Skin of body (tissue), 3 donors: Measurements from ENCODE around the gene ASCL3. TPM values are rescaled to one million over a fixed set of nuclear protein-coding genes. Genes with fewer than 3 reads are reported as not detected.
"Not testable (repeated sequence)": the region's sequence is repeated elsewhere in the genome, so short reads cannot be mapped to it uniquely, and the experiment has no call there.

Experiments
- DNase-seq: peaks from one replicate; lab custom pipeline; 2025; lab: John Stamatoyannopoulos, UW
- small RNA-seq: library from RNA; depleted of rRNA; stranded (forward); fragments of <200 nt; gene quantifications from one replicate; pipeline ENCODE3, GENCODE V24; 2014; ENCODE audit warnings: low replicate concordance
- total RNA-seq: library from RNA; depleted of rRNA; stranded (reverse); fragments of >200 nt; gene quantifications from one replicate; pipeline ENCODE4 v1.2.3, GENCODE V29; 2014

Gene ASCL3
- total RNA-seq, 1 donor from 2014 or later, result not detected

DNA sequence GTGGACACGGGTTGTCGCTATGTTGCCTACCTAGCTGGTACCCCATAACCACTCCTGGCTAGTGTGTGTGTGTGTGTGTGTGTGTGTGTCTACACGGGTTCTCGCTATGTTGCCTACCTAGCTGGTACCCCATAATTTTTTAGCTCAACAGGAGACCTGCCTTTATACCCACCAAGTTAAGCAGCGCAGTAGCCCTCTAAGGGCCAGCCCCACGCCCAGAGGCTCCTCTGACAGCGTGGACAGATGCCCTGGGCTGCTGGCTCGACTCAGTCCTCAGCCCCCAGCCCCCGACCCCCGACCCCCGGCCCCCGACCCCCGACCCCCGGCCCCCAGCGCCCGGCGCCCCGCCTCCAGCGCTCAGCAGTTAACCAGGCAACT is 32.2 kb downstream of the ASCL3 start:
- DNase-seq, result no peak

DNA sequence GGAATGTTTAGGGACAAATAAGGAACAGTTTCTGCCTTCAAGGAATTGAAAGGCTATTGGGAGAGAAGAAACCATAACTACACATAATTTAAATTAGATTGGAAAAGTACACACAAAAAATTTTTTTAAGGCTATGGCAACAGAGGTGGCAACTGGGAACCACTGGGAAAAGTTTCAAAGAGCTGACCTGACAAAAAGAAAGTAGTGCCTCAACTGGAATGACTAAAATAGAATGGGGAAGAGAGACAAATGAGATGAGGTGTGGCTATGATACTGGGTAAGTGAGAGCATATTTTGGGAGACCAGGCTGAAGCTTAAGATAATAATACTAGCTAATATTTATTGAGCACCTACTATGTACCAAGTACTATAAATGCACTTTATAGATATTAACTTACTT is 34.7 kb downstream of the ASCL3 start:
- DNase-seq, result no peak

GRCh38 chr11:8907116-8907515 is 35.7 kb downstream of the ASCL3 start:
- DNase-seq, result no peak

DNA sequence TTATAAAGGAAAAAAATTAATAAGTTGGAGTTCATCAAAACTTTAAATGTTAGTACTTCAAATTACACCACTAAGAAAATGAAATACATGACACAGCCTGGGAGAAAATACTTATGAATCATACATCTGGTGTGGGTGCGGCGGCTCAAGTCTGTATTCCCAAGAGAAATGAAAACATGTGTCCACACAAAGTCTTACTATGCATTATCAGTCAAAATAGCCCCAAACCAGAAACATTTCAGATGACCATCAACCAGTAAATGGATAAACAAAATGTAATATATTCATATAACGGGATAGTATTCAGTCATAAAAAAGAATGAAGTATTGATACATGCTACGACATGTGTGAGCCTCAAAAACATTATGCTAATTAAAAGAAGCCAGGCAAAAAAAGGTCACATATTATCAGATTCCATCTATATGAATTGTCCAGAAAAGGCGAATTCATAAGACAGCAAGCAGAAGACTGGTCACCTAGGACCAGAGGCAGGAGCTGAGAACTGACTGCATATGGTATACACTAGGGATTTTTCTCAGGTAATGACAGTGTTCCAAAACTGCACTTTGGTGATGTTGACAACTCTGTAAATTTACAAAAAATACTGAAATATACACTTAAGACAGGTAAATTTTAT is 37.2 kb downstream of the ASCL3 start:
- no peak for DNase-seq

DNA sequence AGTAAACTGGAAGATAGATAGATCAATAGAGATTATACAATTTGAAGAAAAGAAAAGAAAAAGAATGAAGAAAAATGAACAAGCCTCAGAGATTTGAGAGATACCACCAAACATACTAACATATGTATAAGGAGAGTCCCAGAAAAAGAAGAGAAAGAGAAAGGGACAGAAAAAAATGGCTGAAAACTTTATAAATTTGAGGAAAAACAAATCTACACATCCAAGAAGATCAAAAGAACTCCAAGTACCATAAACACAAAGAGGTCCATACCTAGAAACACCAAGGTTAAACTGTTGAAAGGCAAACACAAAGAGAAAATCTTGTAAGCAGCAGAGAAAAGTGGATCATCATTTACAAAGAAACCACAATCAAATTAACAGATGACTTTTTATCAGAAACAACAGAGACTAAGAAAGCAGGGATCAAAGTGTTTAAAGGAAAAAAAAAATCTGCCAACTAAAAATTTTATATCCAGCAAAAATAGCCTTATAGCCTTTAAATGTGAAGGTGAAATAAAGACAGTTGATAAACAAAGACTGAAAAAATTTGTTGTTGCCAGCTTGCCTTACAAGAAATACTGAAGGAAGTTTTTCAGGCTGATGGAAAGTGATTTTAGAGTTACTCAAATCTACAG is 43.6 kb downstream of the ASCL3 start:
- DNase-seq, result no peak

DNA sequence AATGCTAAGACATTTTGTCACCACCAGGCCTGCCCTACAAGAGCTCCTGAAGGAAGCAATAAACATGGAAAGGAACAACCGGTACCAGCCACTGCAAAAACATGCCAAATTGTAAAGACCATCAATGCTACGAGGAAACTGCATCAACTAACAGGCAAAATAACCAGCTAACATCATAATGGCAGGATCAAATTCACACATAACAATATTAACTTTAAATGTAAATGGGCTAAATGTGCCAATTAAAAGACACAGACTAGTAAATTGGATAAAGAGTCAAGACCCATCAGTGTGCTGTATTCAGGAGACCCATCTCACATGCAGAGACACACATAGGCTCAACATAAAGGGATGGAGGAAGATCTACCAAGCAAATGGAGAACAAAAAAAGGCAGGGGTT is 51.6 kb downstream of the ASCL3 start:
- not testable (repeated sequence) for DNase-seq

Small RNAs within 50 kb of the gene (small RNA-seq; reads per million reads assigned to genes)
- not detected for gene RF00019

Other genes starting within 250 kb of the ASCL3 start
- 12.1 TPM for gene AKIP1, start 31.8 kb downstream of the ASCL3 start, total RNA-seq
- not detected for gene C11orf16, start 10.1 kb downstream of the ASCL3 start, total RNA-seq
- 25.6 TPM for gene TMEM9B, start 21.4 kb upstream of the ASCL3 start, total RNA-seq
- 0.39 TPM for gene NRIP3, start 61.0 kb upstream of the ASCL3 start, total RNA-seq
- gene SCUBE2, start 148.6 kb upstream of the ASCL3 start, total RNA-seq, result 15.7 TPM